T-helper 2 cell (primary cell): ENCODE data around the gene RASL10B.

Experiments
- DNase-seq, 5 experiments: peaks; one replicate each; pipeline versions ENCODE4 v3.0.0 to v3.0.0-alpha.2; 2012 to 2022

Gene RASL10B

DNA sequence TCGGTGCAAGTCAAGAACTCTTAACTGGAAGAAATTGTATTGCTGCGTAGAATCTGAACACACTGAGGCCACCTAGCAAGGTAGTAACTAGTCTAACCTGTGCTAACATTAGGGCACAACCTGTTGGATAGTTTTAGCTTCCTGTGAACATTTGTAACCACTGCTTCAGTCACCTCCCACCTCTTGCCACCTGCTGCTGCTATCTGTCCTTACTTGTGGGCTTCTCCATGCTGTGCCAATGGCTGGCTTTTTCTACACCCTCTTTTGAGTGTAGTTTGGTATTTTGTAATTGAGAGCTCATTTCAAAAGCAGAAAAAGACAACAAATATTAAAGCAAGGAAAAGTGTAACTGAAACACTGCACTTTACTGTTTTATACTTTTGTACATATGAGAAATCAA lies 7.7 kb upstream of the RASL10B start:
- no peak for DNase-seq

GRCh38 chr17:35725058-35725457 lies 6.4 kb upstream of the RASL10B start:
- no peak for DNase-seq

DNA sequence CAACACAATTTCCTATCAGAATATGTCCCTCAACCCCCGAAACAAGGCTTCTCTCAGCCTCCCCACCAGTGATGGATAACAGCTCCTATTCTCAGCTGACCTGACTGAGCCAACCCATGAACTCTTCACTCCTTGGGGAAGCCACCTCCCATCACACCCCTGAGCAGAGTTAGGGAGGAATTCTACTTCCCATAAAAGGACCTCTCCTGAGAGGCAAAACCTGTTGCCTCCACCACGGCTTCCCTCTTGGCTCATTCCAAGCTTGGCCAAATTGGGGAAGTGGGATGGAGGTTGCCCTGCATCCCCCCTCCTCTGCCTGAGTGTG lies 5.7 kb upstream of the RASL10B start:
- no peak for DNase-seq

GRCh38 chr17:35726127-35726952 lies 5.1 kb upstream of the RASL10B start:
- no peak for DNase-seq

- no peak for DNase-seq
These were observed 4.4 kb upstream of the RASL10B start for GRCh38 chr17:35726953-35727460.

- no peak for DNase-seq
These were observed 3.8 kb upstream of the RASL10B start for GRCh38 chr17:35727635-35728034.

DNA sequence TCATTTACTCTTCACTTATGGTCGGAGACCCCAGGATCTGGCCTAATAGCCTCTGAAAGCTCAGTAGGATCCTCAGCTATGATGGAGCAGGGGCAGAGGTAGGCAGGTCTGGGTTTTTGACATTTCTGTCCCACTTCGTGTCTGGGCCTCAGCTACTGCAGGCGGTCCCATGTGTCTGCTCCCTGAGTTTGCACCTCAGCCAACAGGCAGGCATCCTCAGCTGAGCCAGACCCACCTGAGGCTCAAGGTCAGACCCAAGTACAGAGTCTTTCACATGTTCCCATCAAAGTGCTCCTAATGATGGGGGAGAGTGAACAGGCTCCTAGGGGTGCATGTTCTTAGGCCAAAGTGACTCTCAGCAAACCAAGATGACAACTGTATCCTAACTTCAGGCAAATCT lies 2.9 kb upstream of the RASL10B start:
- DNase-seq = no peak

- DNase-seq = no peak
These were observed 2.0 kb upstream of the RASL10B start for GRCh38 chr17:35729405-35729833.

DNA sequence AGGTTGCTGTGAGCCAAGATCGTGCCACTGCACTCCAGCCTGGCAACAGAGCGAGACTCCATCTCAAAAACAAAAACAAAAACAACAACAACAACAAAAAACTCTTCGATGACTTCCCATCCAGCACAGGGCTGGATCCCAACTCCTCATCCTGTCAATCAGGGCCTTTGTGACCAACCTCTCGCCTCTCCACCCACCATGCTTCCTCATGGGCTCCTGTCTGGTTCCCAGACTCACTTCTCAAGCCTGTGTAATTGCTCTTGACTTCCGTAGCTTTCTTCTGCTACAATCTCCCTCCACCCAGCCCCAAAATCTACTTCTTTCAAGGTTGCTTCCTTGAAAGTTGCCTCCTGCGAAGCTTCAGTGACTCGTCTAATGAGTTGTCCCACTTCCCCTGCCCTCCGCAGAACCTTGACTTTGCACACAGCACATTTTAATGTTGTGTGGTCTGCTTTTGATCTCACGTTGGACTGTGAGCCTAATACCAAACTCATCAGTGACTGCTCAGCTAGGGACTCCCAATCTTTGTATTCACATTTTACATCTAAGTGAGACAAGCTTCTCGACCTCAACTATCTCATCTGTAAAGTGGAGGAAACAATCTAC lies 936 bp upstream of the RASL10B start:
- DNase-seq = no peak

DNA sequence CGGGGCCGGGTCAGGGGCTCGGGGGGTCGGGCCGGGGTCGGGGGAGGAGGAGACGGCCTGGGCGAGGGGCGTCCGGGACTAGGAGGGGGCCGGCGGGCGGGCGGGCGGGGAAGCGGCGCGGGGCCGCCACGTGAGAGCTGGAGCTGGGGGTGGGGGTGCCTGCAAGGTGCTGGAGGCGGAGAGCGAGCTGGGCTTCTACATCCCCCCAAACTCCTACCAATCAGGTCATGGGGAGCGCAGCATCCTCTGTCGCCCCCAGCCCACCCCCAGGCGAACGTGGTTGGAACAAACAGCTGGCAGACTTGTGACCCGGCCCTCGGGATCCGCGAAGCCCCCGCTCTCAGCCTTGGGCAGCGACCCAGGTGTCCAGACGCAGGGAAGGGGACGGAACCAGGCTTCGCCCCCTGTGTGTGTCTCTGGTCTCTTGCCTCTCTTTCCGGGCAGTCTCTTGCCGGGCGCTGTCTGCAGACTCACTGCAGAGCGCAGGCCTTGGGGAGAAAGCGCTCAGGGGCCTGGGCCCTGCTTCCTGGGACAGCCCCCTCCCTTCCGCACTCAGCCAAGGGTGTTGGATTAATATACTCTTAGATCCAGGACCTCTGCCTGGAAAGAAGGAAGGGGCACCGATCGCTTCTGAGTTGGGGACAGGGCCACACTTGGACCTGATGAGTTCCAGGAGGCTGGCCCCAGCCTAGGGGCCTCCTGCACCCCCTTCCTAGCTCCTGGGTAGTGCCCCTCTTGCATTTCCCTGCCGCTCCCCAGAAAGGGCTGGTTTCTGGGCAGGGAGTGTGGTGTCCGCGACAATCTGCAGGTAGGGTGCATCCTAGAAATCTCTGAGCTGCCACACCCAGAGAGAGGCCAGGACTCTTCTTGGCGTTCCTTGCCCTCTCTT lies 722 bp downstream of the RASL10B start:
- no peak for DNase-seq

GRCh38 chr17:35732806-35733136 lies 1.3 kb downstream of the RASL10B start:
- DNase-seq = no peak

DNA sequence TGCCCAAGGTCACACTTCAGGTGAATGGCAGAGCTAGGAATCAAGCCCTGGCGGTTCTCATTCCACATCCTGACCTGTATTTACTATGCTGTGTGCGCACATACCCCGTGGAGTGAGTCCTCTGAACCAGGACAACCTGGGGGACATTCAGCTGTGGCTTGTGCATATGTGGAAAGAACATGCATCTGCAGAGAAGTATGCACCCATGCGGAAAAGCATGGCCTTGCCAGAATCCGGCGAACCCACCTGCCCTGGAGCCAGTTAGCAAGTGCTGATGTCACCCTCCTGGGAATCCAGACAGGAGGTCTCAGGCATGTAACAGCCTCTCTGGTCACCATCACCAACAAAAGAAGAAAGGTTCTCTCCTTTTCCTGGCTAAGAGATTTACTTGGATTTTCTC lies 1.9 kb downstream of the RASL10B start:
- no peak for DNase-seq

DNA sequence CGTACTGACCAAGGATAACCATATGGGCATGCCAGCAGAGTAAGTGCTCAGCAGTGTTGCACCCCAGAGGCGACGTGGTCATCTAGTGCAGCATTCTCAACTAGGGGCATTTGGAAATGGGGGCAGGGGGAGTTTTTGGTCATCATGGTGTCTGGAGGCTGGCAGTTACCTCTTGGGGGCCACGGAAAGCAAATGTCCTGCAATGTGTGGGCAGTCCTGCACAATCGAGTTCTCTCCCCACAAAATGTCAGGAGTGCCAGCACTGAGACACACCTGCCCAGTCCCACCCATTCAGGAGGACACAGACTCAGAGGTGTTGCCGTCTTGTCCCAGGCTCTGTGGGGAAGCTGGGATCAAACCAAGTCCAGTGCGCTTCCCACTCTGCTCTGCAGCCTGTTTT lies 3.0 kb downstream of the RASL10B start:
- no peak for DNase-seq

- no peak for DNase-seq
These were observed 3.8 kb downstream of the RASL10B start for GRCh38 chr17:35735036-35735805.

DNA sequence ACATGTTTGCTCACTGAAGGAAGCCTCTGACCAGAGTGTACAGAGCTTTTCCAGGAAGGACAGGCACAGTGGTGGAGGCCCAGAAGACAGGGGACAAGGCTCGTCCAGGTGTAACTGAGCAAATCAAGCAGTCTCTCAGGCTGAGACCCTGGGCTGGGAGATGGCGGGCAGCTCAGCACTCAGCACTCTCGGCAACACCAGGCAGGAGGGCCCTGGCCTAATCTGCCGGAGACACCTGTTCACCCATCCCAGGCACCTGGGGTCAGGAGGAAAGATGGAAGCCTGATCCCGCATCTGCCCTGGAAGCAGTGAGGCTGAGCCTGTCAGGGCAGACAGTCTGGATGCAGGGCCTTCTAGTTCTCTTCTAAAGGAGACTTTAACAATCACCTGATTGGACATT lies 4.8 kb downstream of the RASL10B start:
- DNase-seq = no peak

DNA sequence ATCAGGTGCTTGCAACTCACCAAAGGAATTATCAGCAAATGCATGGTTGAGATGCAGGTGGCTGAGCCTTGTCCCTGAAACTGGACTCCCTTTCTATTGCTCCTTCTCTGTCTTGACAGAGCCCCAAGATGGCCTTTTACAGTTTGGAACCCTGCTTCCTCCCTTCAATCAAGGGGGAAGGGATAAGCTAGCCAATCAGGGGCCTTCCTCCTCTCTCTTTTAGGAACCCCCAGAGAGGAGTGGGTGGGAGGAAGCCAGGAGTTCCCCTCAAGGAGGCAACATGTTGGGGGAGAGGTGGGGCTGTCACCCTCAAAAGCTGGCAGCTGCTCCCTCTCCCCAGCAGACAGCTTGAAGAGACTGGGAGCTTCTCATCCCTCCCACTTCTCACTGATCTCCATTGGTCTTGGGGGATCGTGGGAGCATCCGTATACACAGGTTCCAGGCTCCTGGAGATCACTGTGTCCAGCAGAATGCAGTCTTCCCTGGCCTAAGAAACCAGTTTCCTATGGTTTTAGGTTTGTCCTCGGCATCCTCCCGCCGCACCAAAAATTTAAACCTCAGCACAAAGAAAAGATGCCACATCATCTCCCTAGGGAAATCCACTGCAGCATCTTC lies 7.2 kb downstream of the RASL10B start:
- no peak for DNase-seq

DNA sequence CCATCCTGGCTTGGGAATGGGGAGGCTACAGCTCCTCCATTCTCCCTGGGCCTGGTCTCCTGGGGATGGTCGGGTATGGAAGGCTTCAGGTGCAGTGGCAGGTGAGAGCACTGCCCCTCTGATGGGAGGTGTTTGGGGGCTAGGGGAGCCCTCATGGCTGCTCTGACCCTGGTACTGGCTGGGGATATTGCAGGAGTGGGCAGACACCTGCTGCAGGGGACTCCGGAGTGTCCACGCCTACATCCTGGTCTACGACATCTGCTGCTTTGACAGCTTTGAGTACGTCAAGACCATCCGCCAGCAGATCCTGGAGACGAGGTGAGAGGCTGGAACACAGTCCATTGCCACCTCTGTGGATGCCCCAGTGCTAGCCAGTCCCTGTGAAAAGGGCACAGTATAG lies 8.8 kb downstream of the RASL10B start:
- DNase-seq = no peak

DNA sequence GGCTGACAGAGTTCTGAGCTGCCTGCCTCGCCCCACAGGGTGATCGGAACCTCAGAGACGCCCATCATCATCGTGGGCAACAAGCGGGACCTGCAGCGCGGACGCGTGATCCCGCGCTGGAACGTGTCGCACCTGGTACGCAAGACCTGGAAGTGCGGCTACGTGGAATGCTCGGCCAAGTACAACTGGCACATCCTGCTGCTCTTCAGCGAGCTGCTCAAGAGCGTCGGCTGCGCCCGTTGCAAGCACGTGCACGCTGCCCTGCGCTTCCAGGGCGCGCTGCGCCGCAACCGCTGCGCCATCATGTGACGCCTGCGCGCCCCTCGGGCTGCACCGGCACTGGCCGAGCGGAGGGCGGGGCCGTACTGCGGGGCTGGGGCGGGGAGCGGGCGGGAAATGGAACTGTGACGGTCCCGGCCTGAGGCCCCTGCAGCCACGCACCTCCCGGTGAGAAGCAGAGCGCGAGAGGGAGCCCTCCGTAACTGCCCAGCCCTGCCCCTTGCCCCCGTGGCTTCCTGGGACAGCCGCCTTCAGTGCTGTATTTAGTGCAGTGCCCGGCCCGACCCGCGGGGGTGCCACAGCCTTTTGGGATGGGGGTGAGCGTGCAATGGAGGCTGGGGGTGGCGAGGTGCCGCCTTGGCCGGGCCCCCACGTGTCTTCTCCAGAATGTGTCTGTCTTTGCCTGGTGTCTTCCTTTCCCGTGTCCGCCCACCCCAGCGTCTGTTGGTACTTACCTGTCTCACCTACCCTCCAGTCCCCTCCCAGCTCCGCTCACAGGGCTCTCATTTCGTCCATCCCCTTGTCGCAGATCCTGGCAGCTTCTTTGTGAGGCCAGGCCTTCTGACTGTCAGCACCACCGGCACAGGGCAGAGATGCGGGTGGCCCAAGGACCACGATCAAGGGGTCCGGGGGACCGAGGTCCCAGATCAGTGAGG lies 9.8 kb downstream of the RASL10B start:
- peak in 1 of 5 experiments; percentile 53 for DNase-seq

DNA sequence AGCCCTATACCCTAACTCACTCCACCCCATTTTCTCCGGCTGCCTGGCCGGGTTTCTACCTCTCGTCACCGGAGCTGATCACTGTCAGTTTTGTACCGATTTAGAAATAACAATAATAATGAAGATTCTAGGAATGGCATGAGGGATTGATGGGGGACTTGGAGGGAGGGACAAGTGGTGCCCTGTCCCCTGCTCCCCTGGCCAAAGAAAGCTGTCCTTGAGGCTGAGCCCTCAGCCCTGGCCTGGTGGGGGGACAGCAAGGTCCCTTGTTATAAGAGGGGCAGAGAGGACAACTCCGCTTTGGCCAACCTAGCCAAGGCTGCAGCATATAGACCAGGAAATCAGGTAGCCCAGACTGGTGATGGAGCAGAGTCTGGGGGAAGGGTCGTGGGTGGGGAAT lies 11.1 kb downstream of the RASL10B start:
- DNase-seq = no peak

- DNase-seq = no peak
These were observed 11.5 kb downstream of the RASL10B start for GRCh38 chr17:35742896-35743477.
